ENCODE measurements around the gene RSKR.
"Not testable (repeated sequence)": the region's sequence is repeated elsewhere in the genome, so short reads cannot be mapped to it uniquely, and the experiment has no call there.

RSKR gene, protein sequence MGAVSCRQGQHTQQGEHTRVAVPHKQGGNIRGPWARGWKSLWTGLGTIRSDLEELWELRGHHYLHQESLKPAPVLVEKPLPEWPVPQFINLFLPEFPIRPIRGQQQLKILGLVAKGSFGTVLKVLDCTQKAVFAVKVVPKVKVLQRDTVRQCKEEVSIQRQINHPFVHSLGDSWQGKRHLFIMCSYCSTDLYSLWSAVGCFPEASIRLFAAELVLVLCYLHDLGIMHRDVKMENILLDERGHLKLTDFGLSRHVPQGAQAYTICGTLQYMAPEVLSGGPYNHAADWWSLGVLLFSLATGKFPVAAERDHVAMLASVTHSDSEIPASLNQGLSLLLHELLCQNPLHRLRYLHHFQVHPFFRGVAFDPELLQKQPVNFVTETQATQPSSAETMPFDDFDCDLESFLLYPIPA

DNA sequence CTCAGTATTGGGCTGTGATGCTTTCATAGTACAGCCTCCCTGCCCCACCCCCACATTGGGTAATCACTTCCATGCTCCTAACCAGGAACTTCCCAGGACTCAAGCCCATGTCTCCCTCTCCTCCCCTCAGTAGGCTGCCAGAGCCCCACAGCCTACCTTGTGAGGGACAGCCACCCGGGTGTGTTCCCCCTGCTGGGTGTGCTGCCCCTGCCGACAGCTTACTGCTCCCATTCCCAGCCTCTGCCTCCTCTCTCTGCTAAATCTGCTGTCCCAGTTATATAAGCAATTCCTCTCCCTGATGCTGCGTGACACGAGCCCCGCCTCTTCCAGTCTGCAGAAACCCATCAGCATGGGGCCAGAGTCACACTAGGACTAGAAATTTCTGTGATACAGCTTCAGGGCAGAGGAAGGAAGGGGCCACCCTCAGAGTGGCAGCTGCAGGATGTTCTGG lies at the start of gene RSKR:
Gene RSKR, minus strand, starts transcription at position 255 of the 451 bp plus-strand sequence. Its CDS starts 24 bp downstream, at position 231.
- Histone ChIP-seq H3K27me3 (ENCODE audit: control insufficient read depth, insufficient read depth, low read length) (no peaks in the 10 kb centered on the region), H3K9ac (ENCODE audit: low read length) (no peak within 1 kb of the TSS), H3K4me1 (ENCODE audit: control insufficient read depth, insufficient read depth, low read length) (no peaks in the 10 kb centered on the region), H3K27ac (ENCODE audit: low read depth, low read length) (no peak within 1 kb of the TSS), H3K36me3 (ENCODE audit: control insufficient read depth, insufficient read depth, low read length) (peaks cover 27% of the 10 kb centered on the region), H3K4me3 (ENCODE audit: low read length) (no peak within 1 kb of the TSS)

DNA sequence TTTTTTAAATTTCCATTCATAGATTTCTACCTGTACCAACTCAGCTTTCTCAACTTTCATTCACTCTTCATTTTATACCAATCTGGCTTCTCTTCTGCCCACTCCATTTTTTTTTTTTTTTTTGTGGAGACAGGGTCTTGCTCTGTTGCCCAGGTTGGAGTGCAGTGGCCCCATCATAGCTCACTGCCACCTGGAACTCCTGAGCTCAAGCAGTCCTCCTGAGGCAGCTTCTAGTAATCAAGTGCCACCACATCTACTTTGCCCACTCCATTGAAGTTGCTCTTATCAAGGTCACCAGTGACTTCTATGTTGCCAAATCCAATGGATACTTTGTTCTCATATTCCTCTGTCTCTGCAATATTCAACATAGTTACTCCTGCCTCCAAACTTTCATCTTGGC lies 49.7 kb upstream of the RSKR start:
- Histone ChIP-seq H3K4me3 (ENCODE audit: low read length) (no peak overlapping the region), H3K36me3 (ENCODE audit: control insufficient read depth, insufficient read depth, low read length) (peaks cover 9% of the 10 kb centered on the region), H3K4me1 (ENCODE audit: control insufficient read depth, insufficient read depth, low read length) (peaks cover 16% of the 10 kb centered on the region), H3K27me3 (ENCODE audit: control insufficient read depth, insufficient read depth, low read length) (no peaks in the 10 kb centered on the region), H3K27ac (ENCODE audit: low read depth, low read length) (no peak overlapping the region), H3K9ac (ENCODE audit: low read length) (no peak overlapping the region)

DNA sequence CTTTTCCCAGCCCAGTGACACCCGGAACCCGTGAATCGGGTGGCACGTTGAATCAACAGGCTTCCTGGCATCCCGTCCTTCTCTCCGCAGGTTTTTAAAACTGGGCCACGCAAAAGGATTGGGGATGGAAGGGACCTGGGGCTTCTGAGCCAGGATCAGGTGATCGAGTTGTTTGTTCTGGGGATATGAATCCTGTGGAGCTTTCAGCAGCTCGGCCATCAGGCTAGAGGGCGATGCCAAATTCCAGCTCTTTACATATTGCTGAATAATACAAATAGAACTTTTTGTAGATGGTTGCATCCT lies 48.5 kb upstream of the RSKR start:
- Histone ChIP-seq H3K4me1 (ENCODE audit: control insufficient read depth, insufficient read depth, low read length) (peaks cover 16% of the 10 kb centered on the region), H3K36me3 (ENCODE audit: control insufficient read depth, insufficient read depth, low read length) (peaks cover 11% of the 10 kb centered on the region), H3K27ac (ENCODE audit: low read depth, low read length) (peak overlapping the region; percentile 97), H3K27me3 (ENCODE audit: control insufficient read depth, insufficient read depth, low read length) (no peaks in the 10 kb centered on the region), H3K4me3 (ENCODE audit: low read length) (peak overlapping the region; percentile 80), H3K9ac (ENCODE audit: low read length) (peak overlapping the region; percentile 96)

DNA sequence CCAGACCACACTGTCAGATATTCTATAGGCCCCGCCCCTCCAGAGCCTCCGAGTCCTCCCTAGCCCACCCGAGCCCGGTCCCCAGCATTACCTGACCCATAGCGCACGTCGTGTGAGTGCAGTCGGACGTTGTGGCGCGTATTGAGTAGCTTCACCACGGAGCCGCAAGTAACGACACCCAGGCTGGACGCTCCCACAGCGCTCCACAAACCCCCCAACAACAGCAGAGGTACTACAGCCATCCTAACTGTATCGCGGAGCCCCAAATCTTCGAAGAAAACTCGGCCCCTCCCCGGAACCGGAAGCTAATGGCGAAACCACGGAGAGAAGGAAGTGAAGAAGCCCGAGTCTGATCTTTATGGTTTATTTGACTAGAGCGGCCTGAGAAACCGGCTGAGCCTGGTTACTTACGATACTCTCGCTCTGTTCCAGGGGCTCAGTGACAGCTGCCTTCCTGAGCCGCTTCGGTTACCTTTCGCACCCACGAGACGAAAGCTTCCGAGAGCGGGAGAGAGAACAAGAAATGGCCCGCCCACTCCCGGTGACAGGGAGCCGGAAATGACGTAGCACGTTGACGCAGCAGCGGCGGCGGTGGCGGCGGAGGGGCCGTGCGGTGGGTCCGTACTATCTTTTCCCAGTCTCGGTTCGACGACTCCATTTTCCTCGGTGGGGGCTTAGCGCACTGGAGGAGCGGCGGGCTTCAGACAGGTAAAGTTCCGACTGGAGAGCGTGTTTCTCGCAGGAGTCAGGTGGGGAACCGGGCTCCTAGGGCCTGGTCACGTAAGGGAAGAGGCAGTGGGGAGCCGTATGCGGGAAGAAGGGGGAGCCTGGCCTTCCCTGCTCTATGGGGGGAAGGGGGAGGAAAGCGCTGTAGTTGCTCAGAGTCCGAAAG lies 47.9 kb upstream of the RSKR start, which contains the start of the genes SDF2 and SUPT6H:
Gene SDF2, minus strand, starts transcription at position 272 of the 892 bp plus-strand sequence. Its CDS starts 30 bp downstream, at position 242.
Gene SUPT6H, plus strand, starts transcription at position 571 of the 892 bp plus-strand sequence. CDS start 11,197 bp downstream, outside the sequence.
- Histone ChIP-seq H3K36me3 (ENCODE audit: control insufficient read depth, insufficient read depth, low read length) (peaks cover 11% of the 10 kb centered on the region), H3K4me3 (ENCODE audit: low read length) (peak within 1 kb of the TSS; percentile 80), H3K9ac (ENCODE audit: low read length) (peak within 1 kb of the TSS; percentile 96), H3K27me3 (ENCODE audit: control insufficient read depth, insufficient read depth, low read length) (no peaks in the 10 kb centered on the region), H3K4me1 (ENCODE audit: control insufficient read depth, insufficient read depth, low read length) (peaks cover 16% of the 10 kb centered on the region), H3K27ac (ENCODE audit: low read depth, low read length) (peak within 1 kb of the TSS; percentile 97)

DNA sequence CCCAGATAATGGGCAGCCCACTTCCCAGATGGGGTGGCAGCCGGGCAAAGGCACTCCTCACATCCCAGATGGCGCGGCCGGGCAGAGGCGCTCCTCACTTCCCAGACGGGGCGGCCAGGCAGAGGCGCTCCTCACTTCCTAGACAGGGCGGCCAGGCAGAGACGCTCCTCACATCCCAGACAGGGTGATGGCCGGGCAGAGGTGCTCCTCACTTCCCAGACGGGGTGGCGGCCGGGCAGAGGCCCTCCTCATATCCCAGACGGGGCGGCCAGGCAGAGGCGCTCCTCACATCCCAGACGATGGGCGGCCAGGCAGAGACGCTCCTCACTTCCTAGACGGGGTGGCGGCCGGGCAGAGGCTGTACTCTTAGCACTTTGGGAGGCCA lies 45.5 kb upstream of the RSKR start:
- not testable (repeated sequence) for H3K9ac ChIP-seq (ENCODE audit: low read length); H3K27me3 ChIP-seq (ENCODE audit: control insufficient read depth, insufficient read depth, low read length); H3K27ac ChIP-seq (ENCODE audit: low read depth, low read length); H3K4me3 ChIP-seq (ENCODE audit: low read length)
- H3K36me3 ChIP-seq (ENCODE audit: control insufficient read depth, insufficient read depth, low read length) = peaks cover 12% of the 10 kb centered on the region
- peaks cover 16% of the 10 kb centered on the region for H3K4me1 ChIP-seq (ENCODE audit: control insufficient read depth, insufficient read depth, low read length)

DNA sequence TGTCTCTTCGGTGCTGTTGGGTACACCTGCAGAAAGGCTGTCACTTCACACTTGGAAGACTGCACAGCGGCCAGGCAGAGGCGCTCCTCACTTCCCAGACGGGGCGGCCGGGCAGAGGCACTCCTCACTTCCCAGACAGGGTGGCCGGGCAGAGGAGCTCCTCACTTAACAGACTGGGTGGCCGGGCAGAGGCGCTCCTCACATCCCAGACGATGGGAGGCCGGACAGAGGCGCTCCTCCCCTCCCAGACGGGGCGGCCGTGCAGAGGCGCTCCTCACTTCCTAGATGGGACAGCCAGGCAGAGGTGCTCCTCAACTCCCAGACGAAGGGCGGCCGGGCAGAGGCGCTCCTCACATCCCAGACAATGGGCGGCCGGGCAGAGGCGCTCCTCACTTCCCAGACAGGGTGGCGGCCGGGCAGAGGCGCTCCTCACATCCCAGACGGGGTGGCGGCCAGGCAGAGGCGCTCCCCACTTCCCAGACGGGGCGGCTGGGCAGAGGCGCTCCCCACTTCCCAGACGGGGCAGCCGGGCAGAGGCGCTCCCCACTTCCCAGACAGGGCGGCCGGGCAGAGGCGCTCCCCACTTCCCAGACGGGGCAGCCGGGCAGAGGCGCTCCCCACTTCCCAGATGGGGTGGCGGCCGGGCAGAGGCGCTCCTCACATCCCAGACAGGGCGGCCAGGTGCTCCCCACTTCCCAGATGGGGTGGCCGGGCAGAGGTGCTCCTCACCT lies 44.9 kb upstream of the RSKR start:
- H3K36me3 ChIP-seq (ENCODE audit: control insufficient read depth, insufficient read depth, low read length) = peaks cover 12% of the 10 kb centered on the region
- not testable (repeated sequence) for H3K4me3 ChIP-seq (ENCODE audit: low read length); H3K27me3 ChIP-seq (ENCODE audit: control insufficient read depth, insufficient read depth, low read length); H3K9ac ChIP-seq (ENCODE audit: low read length); H3K27ac ChIP-seq (ENCODE audit: low read depth, low read length)
- H3K4me1 ChIP-seq (ENCODE audit: control insufficient read depth, insufficient read depth, low read length) = peaks cover 16% of the 10 kb centered on the region

DNA sequence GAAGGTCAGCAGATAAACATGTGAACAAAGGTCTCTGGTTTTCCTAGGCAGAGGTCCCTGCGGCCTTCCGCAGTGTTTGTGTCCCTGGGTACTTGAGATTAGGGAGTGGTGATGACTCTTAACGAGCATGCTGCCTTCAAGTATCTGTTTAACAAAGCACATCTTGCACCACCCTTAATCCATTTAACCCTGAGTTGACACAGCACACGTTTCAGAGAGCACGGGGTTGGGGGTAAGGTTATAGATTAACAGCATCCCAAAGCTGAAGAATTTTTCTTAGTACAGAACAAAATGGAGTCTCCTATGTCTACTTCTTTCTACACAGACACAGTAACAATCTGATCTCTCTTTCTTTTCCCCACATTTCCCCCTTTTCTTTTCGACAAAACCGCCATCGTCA lies 44.4 kb upstream of the RSKR start:
- Histone ChIP-seq H3K36me3 (ENCODE audit: control insufficient read depth, insufficient read depth, low read length) (peaks cover 12% of the 10 kb centered on the region), H3K4me1 (ENCODE audit: control insufficient read depth, insufficient read depth, low read length) (peaks cover 12% of the 10 kb centered on the region)
- H3K27ac ChIP-seq (ENCODE audit: low read depth, low read length); H3K27me3 ChIP-seq (ENCODE audit: control insufficient read depth, insufficient read depth, low read length); H3K4me3 ChIP-seq (ENCODE audit: low read length); H3K9ac ChIP-seq (ENCODE audit: low read length): not testable (repeated sequence)

DNA sequence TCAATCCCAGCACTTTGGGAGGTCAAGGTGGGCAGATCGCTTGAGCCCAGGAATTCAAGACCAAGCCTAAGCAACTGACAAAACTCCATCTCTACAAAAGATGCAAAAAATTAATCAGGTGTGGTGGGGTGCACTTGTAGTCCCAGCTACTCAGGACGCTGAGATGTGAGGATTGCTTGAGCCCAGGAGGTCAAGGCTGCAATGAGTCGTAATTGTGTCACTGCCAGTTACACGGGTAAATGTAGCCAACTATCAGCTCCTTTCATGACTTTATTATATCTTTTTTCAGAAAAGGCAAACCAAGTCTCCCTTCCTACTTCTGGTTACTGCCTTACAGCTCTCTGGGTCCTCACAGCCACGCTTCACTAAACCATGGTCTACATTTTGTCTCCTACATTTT lies 43.8 kb upstream of the RSKR start:
- no peaks in the 10 kb centered on the region for H3K27me3 ChIP-seq (ENCODE audit: control insufficient read depth, insufficient read depth, low read length)
- H3K4me1 ChIP-seq (ENCODE audit: control insufficient read depth, insufficient read depth, low read length) = peaks cover 6% of the 10 kb centered on the region
- H3K4me3 ChIP-seq (ENCODE audit: low read length) = no peak overlapping the region
- H3K27ac ChIP-seq (ENCODE audit: low read depth, low read length) = no peak overlapping the region
- H3K9ac ChIP-seq (ENCODE audit: low read length) = no peak overlapping the region
- H3K36me3 ChIP-seq (ENCODE audit: control insufficient read depth, insufficient read depth, low read length) = peaks cover 12% of the 10 kb centered on the region

DNA sequence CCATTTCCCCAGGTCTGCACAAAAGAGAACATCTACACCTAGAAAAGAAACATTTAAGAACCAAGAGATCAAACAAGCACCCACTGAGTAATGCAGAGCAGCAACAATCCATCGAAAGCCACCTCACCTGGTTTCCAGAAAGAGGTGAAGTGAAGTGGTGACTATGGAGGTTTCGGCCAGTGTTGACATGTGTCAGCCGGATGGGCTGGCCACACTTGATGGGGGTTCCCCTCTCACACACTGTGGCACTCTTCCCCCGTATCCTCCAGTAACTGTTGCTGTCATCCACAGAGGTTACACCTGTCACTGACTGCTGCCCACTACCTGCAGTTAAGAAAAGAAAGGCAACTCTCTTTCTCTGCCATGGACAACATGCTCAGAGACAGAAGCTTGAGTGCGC lies 41.2 kb upstream of the RSKR start:
- peaks cover 12% of the 10 kb centered on the region for H3K36me3 ChIP-seq (ENCODE audit: control insufficient read depth, insufficient read depth, low read length)
- no peak overlapping the region for H3K9ac ChIP-seq (ENCODE audit: low read length)
- H3K27me3 ChIP-seq (ENCODE audit: control insufficient read depth, insufficient read depth, low read length) = no peaks in the 10 kb centered on the region
- no peak overlapping the region for H3K27ac ChIP-seq (ENCODE audit: low read depth, low read length)
- no peak overlapping the region for H3K4me3 ChIP-seq (ENCODE audit: low read length)
- no peaks in the 10 kb centered on the region for H3K4me1 ChIP-seq (ENCODE audit: control insufficient read depth, insufficient read depth, low read length)

DNA sequence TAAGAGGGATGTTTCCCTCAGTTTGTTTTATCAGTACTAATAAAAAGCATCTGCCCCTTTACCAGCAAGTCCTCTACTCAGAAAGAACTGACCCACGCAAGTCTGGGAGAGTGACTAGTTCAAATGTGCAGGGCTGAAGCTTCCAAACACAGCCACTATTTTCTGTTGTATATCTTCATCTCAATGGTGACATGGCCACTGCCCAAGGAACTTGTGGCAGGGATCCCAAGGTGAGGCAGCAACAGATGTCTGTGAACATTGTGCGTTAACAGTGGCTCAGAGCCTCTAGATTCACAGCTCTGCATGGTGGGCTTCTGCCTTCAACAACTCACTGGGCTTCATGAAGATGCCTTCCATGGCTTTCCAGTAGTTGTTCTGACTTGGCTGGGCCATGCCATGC lies 34.7 kb upstream of the RSKR start:
- H3K27me3 ChIP-seq (ENCODE audit: control insufficient read depth, insufficient read depth, low read length) = no peaks in the 10 kb centered on the region
- H3K4me3 ChIP-seq (ENCODE audit: low read length) = no peak overlapping the region
- no peak overlapping the region for H3K9ac ChIP-seq (ENCODE audit: low read length)
- no peak overlapping the region for H3K27ac ChIP-seq (ENCODE audit: low read depth, low read length)
- H3K4me1 ChIP-seq (ENCODE audit: control insufficient read depth, insufficient read depth, low read length) = peaks cover 12% of the 10 kb centered on the region
- peaks cover 9% of the 10 kb centered on the region for H3K36me3 ChIP-seq (ENCODE audit: control insufficient read depth, insufficient read depth, low read length)

DNA sequence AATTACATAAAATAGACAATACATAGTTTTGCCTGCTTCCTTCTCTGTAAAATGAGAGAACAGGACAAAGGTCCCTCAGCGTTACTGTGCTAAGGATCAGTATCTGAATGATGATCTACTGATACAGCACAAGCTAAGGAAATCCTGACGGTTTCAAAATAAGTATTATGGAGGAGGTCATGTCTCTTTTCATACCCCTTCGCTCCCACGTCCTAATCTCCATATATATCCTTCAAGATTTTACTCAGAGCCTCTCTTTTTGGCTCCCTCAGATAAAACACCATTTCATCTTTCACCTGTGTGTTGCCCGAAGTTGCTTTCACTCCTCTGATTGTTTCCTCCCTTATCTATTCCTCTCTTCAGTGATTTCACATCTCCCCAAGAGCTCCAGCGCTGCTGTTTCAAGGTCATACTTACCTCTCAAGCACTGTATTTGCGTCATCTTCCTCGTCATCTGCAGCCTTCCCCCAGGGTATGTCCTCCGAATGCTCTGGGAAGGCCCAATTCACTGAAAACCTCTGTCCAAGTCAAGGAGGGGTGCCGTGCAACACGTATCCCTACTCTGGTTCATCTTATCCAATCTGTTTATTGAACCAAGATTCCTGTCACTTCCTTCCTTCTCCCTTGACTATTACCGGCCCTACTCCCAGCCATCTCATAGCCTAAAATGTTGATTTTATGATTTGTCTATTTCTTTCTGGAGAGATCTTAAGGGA lies 32.2 kb upstream of the RSKR start:
- peaks cover 24% of the 10 kb centered on the region for H3K36me3 ChIP-seq (ENCODE audit: control insufficient read depth, insufficient read depth, low read length)
- peak overlapping the region; percentile 40 for H3K9ac ChIP-seq (ENCODE audit: low read length)
- peak overlapping the region; percentile 93 for H3K27ac ChIP-seq (ENCODE audit: low read depth, low read length)
- peaks cover 12% of the 10 kb centered on the region for H3K4me1 ChIP-seq (ENCODE audit: control insufficient read depth, insufficient read depth, low read length)
- no peaks in the 10 kb centered on the region for H3K27me3 ChIP-seq (ENCODE audit: control insufficient read depth, insufficient read depth, low read length)
- peak overlapping the region; percentile 88 for H3K4me3 ChIP-seq (ENCODE audit: low read length)
